Fibroblast of lung (primary cell): ENCODE results near the gene KIF26B. TPM values are rescaled to one million over a fixed set of nuclear protein-coding genes. Genes with fewer than 3 reads are reported as not detected.

Experiments
- DNase-seq, 2 donors: peaks; one replicate each; pipeline versions ENCODE4 v3.0.0 to v3.0.0-alpha.2; 2010; ENCODE audit warnings: low read depth in 2 of 2
- H2AFZ ChIP-seq: 2 replicates; pipeline ENCODE4 v1.5.1; 2012; ENCODE audit warnings: low read length, control low read depth, inconsistent platforms
- H3K27ac ChIP-seq: 2 replicates; pipeline ENCODE4 v1.5.1; 2011; ENCODE audit warnings: low read length, control low read depth; ENCODE audit not compliant: insufficient read depth
- H3K27me3 ChIP-seq: 2 replicates; pipeline ENCODE4 v1.5.1; 2011; ENCODE audit warnings: mild to moderate bottlenecking, low read length; ENCODE audit not compliant: control insufficient read depth, insufficient read depth
- H3K36me3 ChIP-seq: 2 replicates; pipeline ENCODE4 v1.5.1; 2011; ENCODE audit warnings: low read length; ENCODE audit not compliant: control insufficient read depth, insufficient read depth
- H3K4me1 ChIP-seq: 2 replicates; pipeline ENCODE4 v1.5.1; 2011; ENCODE audit warnings: low read length; ENCODE audit not compliant: control insufficient read depth, insufficient read depth; ENCODE audit errors: extremely low read depth
- H3K4me2 ChIP-seq: 2 replicates; pipeline ENCODE4 v1.5.1; 2011; ENCODE audit warnings: low read length, control low read depth; ENCODE audit not compliant: insufficient read depth; ENCODE audit errors: extremely low read depth
- H3K4me3 ChIP-seq, 4 experiments: fragments of 200-600 bp in 1 of 4; sonication (generic) in 1 of 4; replicated peaks in 1 of 4; 2 replicates each; pipeline ENCODE4 v1.5.1; 2011 to 2016; ENCODE audit warnings: low read length in 4 of 4, low read depth in 3 of 4, mild to moderate bottlenecking in 3 of 4, control low read depth in 2 of 4, inconsistent platforms in 1 of 4, mixed read lengths in 1 of 4; ENCODE audit not compliant: insufficient read depth in 1 of 4; ENCODE audit errors: control extremely low read depth in 1 of 4
- H3K79me2 ChIP-seq: 2 replicates; pipeline ENCODE4 v1.5.1; 2012; ENCODE audit warnings: mild to moderate bottlenecking, low read length, inconsistent platforms; ENCODE audit not compliant: control insufficient read depth, insufficient read depth
- H3K9ac ChIP-seq: 2 replicates; pipeline ENCODE4 v1.5.1; 2011; ENCODE audit warnings: mild to moderate bottlenecking, low read length, control low read depth; ENCODE audit not compliant: insufficient read depth
- H3K9me3 ChIP-seq: 2 replicates; pipeline ENCODE4 v1.5.1; 2012; ENCODE audit warnings: low read depth, low read length; ENCODE audit not compliant: control insufficient read depth, insufficient read depth
- H4K20me1 ChIP-seq: 2 replicates; pipeline ENCODE4 v1.5.1; 2011; ENCODE audit warnings: low read length; ENCODE audit not compliant: control insufficient read depth, insufficient read depth; ENCODE audit errors: extremely low read depth
- EZH2 ChIP-seq: IDR thresholded peaks from 2 replicates; pipeline ENCODE4 v1.5.1; 2012; ENCODE audit warnings: low read length, control low read depth, mild to moderate bottlenecking; ENCODE audit errors: missing control alignments
- polyA plus RNA-seq, 2 donors: library from polyadenylated mRNA; depleted of rRNA in 1 of 2; stranded (reverse) in 1 of 2; unstranded in 1 of 2; fragments of >200 nt; gene quantifications; 2 replicates each; pipeline ENCODE4 v1.2.1, GENCODE V29; 2011 to 2012; ENCODE audit warnings: missing spikeins in 1 of 2
- total RNA-seq: library from RNA; depleted of rRNA; stranded (reverse); fragments of >200 nt; gene quantifications from 2 replicates; pipeline ENCODE4 v1.2.1, GENCODE V29; 2014
- TF ChIP-seq, protein P1 (sequence below), 2 donors: IDR thresholded peaks in 1 of 2; conservative IDR thresholded peaks in 1 of 2; 1 replicate in 1 of 2; 2 replicates in 1 of 2; pipeline ENCODE4 v1.5.1; 2011 to 2012; ENCODE audit warnings: low read length in 2 of 2, control low read depth in 1 of 2, inconsistent platforms in 1 of 2, low read depth in 1 of 2, mild to moderate bottlenecking in 1 of 2

KIF26B gene
- total and polyA plus RNA-seq, 2 donors (not counting 1 experiment from before 2014, with no cell fraction given), result 5.3 to 6.1 TPM

DNA sequence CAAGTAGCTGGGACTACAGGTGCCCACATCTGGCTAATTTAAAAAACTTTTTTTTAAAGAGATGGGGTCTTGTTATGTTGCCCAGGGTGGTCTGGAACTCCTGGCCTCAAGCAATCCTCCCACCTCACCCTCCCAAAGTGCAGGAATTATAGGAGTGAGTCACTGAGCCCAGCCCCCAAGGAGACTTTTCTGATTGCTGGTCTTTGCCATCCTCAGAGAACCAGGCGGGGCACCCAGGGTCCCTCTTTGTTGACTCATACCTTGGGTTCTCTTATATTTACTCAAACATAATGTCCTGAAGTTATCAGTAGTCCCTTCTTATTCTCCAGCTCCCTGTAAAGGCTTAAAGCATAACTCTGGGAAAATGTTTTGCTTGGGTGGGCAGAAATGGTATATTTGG, 51.1 kb downstream of the KIF26B start:
- TF ChIP-seq, protein P1, sequence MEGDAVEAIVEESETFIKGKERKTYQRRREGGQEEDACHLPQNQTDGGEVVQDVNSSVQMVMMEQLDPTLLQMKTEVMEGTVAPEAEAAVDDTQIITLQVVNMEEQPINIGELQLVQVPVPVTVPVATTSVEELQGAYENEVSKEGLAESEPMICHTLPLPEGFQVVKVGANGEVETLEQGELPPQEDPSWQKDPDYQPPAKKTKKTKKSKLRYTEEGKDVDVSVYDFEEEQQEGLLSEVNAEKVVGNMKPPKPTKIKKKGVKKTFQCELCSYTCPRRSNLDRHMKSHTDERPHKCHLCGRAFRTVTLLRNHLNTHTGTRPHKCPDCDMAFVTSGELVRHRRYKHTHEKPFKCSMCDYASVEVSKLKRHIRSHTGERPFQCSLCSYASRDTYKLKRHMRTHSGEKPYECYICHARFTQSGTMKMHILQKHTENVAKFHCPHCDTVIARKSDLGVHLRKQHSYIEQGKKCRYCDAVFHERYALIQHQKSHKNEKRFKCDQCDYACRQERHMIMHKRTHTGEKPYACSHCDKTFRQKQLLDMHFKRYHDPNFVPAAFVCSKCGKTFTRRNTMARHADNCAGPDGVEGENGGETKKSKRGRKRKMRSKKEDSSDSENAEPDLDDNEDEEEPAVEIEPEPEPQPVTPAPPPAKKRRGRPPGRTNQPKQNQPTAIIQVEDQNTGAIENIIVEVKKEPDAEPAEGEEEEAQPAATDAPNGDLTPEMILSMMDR (conservative IDR thresholded peaks at IDR 0.05 in 1 of 2, IDR thresholded peaks at IDR 0.05 in 1 of 2; ENCODE audit: low read depth in 1 of 2, low read length in 2 of 2), result no peak
- TF ChIP-seq EZH2, result no peak
- Histone ChIP-seq H3K4me2 (no peak overlapping the region), H3K4me1 (no peaks in the 10 kb centered on the region), H3K9ac (no peak overlapping the region), H3K79me2 (no peaks in the 10 kb centered on the region), H3K4me3 (no peak overlapping the region), H3K36me3 (no peaks in the 10 kb centered on the region), H4K20me1 (no peaks in the 10 kb centered on the region), H3K27me3 (no peaks in the 10 kb centered on the region), H2AFZ (no peak overlapping the region), H3K27ac (no peak overlapping the region), H3K9me3 (no peaks in the 10 kb centered on the region)
- no peak for DNase-seq

DNA sequence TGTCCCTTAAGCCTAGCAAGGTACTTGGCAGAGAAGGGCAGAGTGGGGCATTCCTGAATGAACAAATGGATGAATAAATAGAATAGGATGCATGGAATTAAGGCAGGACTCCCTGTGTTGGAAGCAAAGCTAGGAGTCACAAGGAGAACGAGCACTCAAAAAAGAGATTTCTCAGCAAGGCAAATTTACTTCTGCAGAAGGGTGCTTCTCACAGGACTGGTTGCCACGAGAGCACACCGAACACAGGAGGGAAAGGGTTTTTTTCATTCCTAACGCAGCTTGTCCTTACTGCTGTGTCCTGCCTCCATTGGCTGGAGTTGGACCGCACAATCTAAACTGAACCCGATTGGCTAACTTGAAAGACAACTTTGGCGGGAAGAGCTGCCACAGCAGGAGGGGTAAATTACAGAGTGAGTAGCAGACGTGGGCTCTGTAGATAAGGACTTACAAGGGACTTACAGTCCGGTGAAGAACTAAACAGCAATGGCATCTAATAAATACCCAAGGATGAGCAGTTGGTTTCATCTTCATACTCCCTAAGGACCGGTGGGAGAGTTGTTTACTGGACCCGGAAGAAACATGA, 52.4 kb downstream of the KIF26B start:
- H4K20me1 ChIP-seq, result no peaks in the 10 kb centered on the region
- no peak overlapping the region for H3K4me2 ChIP-seq
- no peaks in the 10 kb centered on the region for H3K36me3 ChIP-seq
- no peak for DNase-seq
- H2AFZ ChIP-seq, result no peak overlapping the region
- no peak overlapping the region for H3K9ac ChIP-seq
- TF ChIP-seq EZH2, result no peak
- TF ChIP-seq, protein P1 (conservative IDR thresholded peaks at IDR 0.05 in 1 of 2, IDR thresholded peaks at IDR 0.05 in 1 of 2; ENCODE audit: low read depth in 1 of 2, low read length in 2 of 2), result no peak
- no peaks in the 10 kb centered on the region for H3K79me2 ChIP-seq
- H3K27ac ChIP-seq, result no peak overlapping the region
- no peaks in the 10 kb centered on the region for H3K9me3 ChIP-seq
- H3K4me3 ChIP-seq, result no peak overlapping the region
- no peaks in the 10 kb centered on the region for H3K27me3 ChIP-seq
- no peaks in the 10 kb centered on the region for H3K4me1 ChIP-seq

DNA sequence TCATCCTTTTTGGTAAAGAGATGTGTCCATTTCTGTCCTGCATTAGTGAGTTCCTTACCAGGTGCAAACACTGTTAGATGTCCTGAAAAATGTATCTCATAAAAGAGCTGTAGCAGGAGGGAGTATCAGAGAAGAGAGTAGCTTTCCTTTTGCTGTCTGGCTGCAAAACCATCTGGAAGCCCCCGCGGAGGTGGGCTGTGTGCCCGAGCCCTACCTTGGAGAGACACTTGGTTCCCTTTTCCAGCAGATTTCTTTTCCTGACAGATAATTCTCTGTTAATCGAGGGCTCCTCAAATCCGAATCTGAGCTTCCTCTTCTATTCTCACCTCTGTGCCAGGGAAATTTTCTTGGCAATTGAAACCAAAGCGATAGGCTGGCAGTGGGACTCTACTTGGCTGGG, 53.0 kb downstream of the KIF26B start:
- no peaks in the 10 kb centered on the region for H3K79me2 ChIP-seq
- H3K27me3 ChIP-seq, result no peaks in the 10 kb centered on the region
- no peaks in the 10 kb centered on the region for H3K36me3 ChIP-seq
- no peaks in the 10 kb centered on the region for H3K9me3 ChIP-seq
- H3K4me2 ChIP-seq, result no peak overlapping the region
- no peak overlapping the region for H3K27ac ChIP-seq
- no peak overlapping the region for H3K4me3 ChIP-seq
- no peak for DNase-seq
- TF ChIP-seq EZH2, result no peak
- TF ChIP-seq, protein P1 (conservative IDR thresholded peaks at IDR 0.05 in 1 of 2, IDR thresholded peaks at IDR 0.05 in 1 of 2; ENCODE audit: low read depth in 1 of 2, low read length in 2 of 2), result no peak
- no peaks in the 10 kb centered on the region for H3K4me1 ChIP-seq
- no peaks in the 10 kb centered on the region for H4K20me1 ChIP-seq
- H2AFZ ChIP-seq, result no peak overlapping the region
- H3K9ac ChIP-seq, result no peak overlapping the region
